A549 (cell line): ENCODE data around the gene TMEM171. TPM values are rescaled to one million over a fixed set of nuclear protein-coding genes. Genes with fewer than 3 reads are reported as not detected.

Experiments used
- ATAC-seq, 2 experiments: fragments of 200-7000 bp in 1 of 2; fragments of >200 bp in 1 of 2; cut with Nextera tagmentation in 1 of 2; cut with Tn5 transposase in 1 of 2; 3 replicates each; pipeline versions ENCODE4 v1.8.0 to v1.9.1; 2018 to 2020; ENCODE audit warnings: mild to moderate bottlenecking in 1 of 2, moderate library complexity in 1 of 2
- CTCF ChIA-PET: fragments of 300-600 bp; sonication (Branson Sonifier 250); formaldehyde crosslinking; extraction: SDS; loops from one replicate; lab custom pipeline; 2021; ENCODE audit warnings: antibody characterized with exemption, inconsistent platforms; lab: Yijun Ruan, JAX
- POLR2A ChIA-PET: fragments of 350-600 bp; formaldehyde crosslinking; extraction: SDS; loops from one replicate; lab custom pipeline; 2021; ENCODE audit warnings: antibody characterized with exemption, inconsistent platforms; lab: Yijun Ruan, JAX
- DNase-seq, 2 experiments: peaks; one replicate each; pipeline versions ENCODE4 v3.0.0 to v3.0.0-alpha.2; 2011 to 2016; ENCODE audit warnings: low read depth in 1 of 2, low spot score in 1 of 2
- FAIRE-seq: peaks from 2 replicates; lab custom pipeline; 2011; peaks lifted over from hg19 to GRCh38; lab: Jason Lieb, UNC
- H3K27ac ChIP-seq, 2 experiments: fragments of >200 bp; sonication (Bioruptor Twin); formaldehyde crosslinking; 3 replicates each; pipeline ENCODE4 v1.5.1; 2016 to 2017
- H3K4me1 ChIP-seq: fragments of >200 bp; sonication (Bioruptor Twin); formaldehyde crosslinking; 3 replicates; pipeline ENCODE4 v1.6.1; 2016
- H3K4me2 ChIP-seq: fragments of >200 bp; sonication (Bioruptor Twin); formaldehyde crosslinking; 3 replicates; pipeline ENCODE4 v1.6.1; 2016
- H3K4me3 ChIP-seq: fragments of >200 bp; sonication (Bioruptor Twin); formaldehyde crosslinking; 3 replicates; pipeline ENCODE4 v1.5.1; 2016
- H3K9me3 ChIP-seq: fragments of >200 bp; sonication (Bioruptor Twin); formaldehyde crosslinking; 3 replicates; pipeline ENCODE4 v1.6.1; 2016
- BHLHE40 ChIP-seq: IDR thresholded peaks from 2 replicates; pipeline ENCODE4 v1.6.1; 2012; ENCODE audit warnings: low read depth, low read length, inconsistent platforms
- CBX8 ChIP-seq: fragments of 200-600 bp; sonication (generic); IDR thresholded peaks from 2 replicates; pipeline ENCODE4 v1.6.1; 2016
- CHD4 ChIP-seq: fragments of 200-600 bp; sonication (generic); IDR thresholded peaks from 2 replicates; pipeline ENCODE4 v1.6.1; 2016; ENCODE audit warnings: antibody characterized with exemption, mild to moderate bottlenecking, borderline replicate concordance
- EHF ChIP-seq: fragments of 250-450 bp; sonication (Bioruptor Pico); IDR thresholded peaks from 2 replicates; pipeline ENCODE4 v1.5.0; 2020; ENCODE audit warnings: mild to moderate bottlenecking
- ESRRA ChIP-seq: fragments of 150-350 bp; IDR thresholded peaks from 2 replicates; pipeline ENCODE4 v1.6.1; 2014; ENCODE audit warnings: mild to moderate bottlenecking, low read length, borderline replicate concordance
- FOSL2 ChIP-seq, 2 experiments: fragments of 450-650 bp in 1 of 2; fragments of >200 bp in 1 of 2; sonication (Bioruptor Twin) in 1 of 2; formaldehyde crosslinking; IDR thresholded peaks; 2 replicates each; pipeline versions ENCODE4 v1.5.0 to v1.6.1; 2016 to 2020; ENCODE audit warnings: mild to moderate bottlenecking in 1 of 2, moderate library complexity in 1 of 2
- FOXS1 ChIP-seq: fragments of 250-450 bp; sonication (Bioruptor Pico); IDR thresholded peaks from 2 replicates; pipeline ENCODE4 v1.5.0; 2020; ENCODE audit warnings: mild to moderate bottlenecking, moderate library complexity
- HDAC2 ChIP-seq: fragments of 200-600 bp; sonication (generic); IDR thresholded peaks from 2 replicates; pipeline ENCODE4 v1.6.1; 2016
- HOXA7 ChIP-seq: fragments of 250-450 bp; sonication (Bioruptor Pico); IDR thresholded peaks from 2 replicates; pipeline ENCODE4 v1.5.0; 2020; ENCODE audit warnings: mild to moderate bottlenecking, moderate library complexity
- HOXB13 ChIP-seq: fragments of 250-450 bp; sonication (Bioruptor Pico); IDR thresholded peaks from 2 replicates; pipeline ENCODE4 v1.5.0; 2020; ENCODE audit warnings: low read depth, mild to moderate bottlenecking, moderate library complexity
- KDM5A ChIP-seq: fragments of 200-600 bp; sonication (generic); IDR thresholded peaks from 2 replicates; pipeline ENCODE4 v1.6.1; 2016; ENCODE audit warnings: antibody characterized with exemption, mild to moderate bottlenecking
- MAFK ChIP-seq: fragments of 450-650 bp; IDR thresholded peaks from 2 replicates; pipeline ENCODE4 v1.6.1; 2014; ENCODE audit not compliant: partially characterized antibody
- MAZ ChIP-seq: fragments of 150-350 bp; IDR thresholded peaks from 2 replicates; pipeline ENCODE4 v1.6.1; 2014; ENCODE audit warnings: antibody characterized with exemption, low read depth, low read length, borderline replicate concordance
- MYC ChIP-seq: IDR thresholded peaks from 2 replicates; pipeline ENCODE4 v1.6.1; 2012; ENCODE audit warnings: mild to moderate bottlenecking, inconsistent platforms, low read length, improper control_type of control experiment, borderline replicate concordance
- NR3C1 ChIP-seq: fragments of >200 bp; sonication (Bioruptor Twin); formaldehyde crosslinking; IDR thresholded peaks from 3 replicates; pipeline ENCODE4 v1.6.1; 2017
- RAD21 ChIP-seq, 2 experiments: fragments of >200 bp in 1 of 2; sonication (Bioruptor Twin) in 1 of 2; formaldehyde crosslinking in 1 of 2; IDR thresholded peaks in 1 of 2; conservative IDR thresholded peaks in 1 of 2; 2 replicates in 1 of 2; 3 replicates in 1 of 2; pipeline ENCODE4 v1.6.1; 2012 to 2018; ENCODE audit warnings: inconsistent platforms in 1 of 2
- SMC3 ChIP-seq: fragments of >200 bp; sonication (Bioruptor Twin); formaldehyde crosslinking; IDR thresholded peaks from 3 replicates; pipeline ENCODE4 v1.6.1; 2018; ENCODE audit warnings: inconsistent platforms
- SREBF2 ChIP-seq: fragments of 450-650 bp; IDR thresholded peaks from 2 replicates; pipeline ENCODE4 v1.6.1; 2014; ENCODE audit warnings: mild to moderate bottlenecking, moderate library complexity
- TP53 ChIP-seq: fragments of 250-450 bp; sonication (Bioruptor Pico); IDR thresholded peaks from 2 replicates; pipeline ENCODE4 v1.5.0; 2021; ENCODE audit warnings: mild to moderate bottlenecking, moderate library complexity
- ZFP36 ChIP-seq: fragments of 450-650 bp; IDR thresholded peaks from 2 replicates; pipeline ENCODE4 v1.6.1; 2014; ENCODE audit warnings: borderline replicate concordance; ENCODE audit not compliant: partially characterized antibody
- ZNF302 ChIP-seq: fragments of 250-450 bp; sonication (Bioruptor Pico); IDR thresholded peaks from 2 replicates; pipeline ENCODE4 v1.9.0; 2021; ENCODE audit warnings: inconsistent platforms, mild to moderate bottlenecking, moderate library complexity
- WGBS: methylation state at CpG from one replicate; pipeline ENCODE4 v1.1.6; 2017; ENCODE audit errors: missing lambda C conversion rate; 5-methylcytosine and 5-hydroxymethylcytosine counted together
- polyA plus RNA-seq, 4 experiments: library from polyadenylated mRNA; depleted of rRNA in 3 of 4; stranded (reverse); fragments of >200 nt; fragmentation: RNase III in 1 of 4; extraction: RNeasy Plus Mini Kit Qiagen cat#74134 plus additional on column Dnase treatment in 1 of 4; gene quantifications; 2 replicates in 3 of 4; 3 replicates in 1 of 4; pipeline ENCODE4 v1.2.3, GENCODE V29; 2011 to 2017
- TF ChIP-seq, protein P1 (sequence below): IDR thresholded peaks from 2 replicates; pipeline ENCODE4 v1.6.1; 2012
- TF ChIP-seq, protein P2 (sequence below): fragments of >200 bp; sonication (Bioruptor Twin); formaldehyde crosslinking; IDR thresholded peaks from 3 replicates; pipeline ENCODE4 v1.5.1; 2016
- TF ChIP-seq, protein P3 (sequence below): IDR thresholded peaks from 2 replicates; pipeline ENCODE4 v1.6.1; 2012

Gene TMEM171
- polyA plus RNA-seq, 2 of the 4 experiments (the other 2 are of a cell fraction), result 1.5 to 6.7 TPM

DNA sequence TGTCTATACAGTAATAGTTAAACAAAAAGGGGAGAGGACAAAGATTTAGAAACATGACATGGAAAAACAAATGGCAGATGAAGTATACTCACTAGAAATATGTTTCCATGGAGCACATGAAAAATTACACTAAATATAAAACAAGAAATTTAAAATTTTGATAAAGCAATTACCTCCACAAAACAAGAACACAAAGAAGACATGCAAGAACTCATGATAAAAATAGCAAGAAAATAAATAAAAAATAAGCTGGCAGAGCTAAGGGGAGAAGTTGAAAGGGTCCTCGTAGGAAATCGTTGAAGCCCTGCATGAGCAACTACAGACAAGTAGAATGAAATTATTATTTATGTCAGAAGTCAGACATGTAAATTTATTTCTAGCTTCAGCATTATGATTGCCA is 22.6 kb upstream of the TMEM171 start:
- Histone ChIP-seq H3K4me2 (no peak overlapping the region), H3K4me1 (peaks cover 15% of the 10 kb centered on the region), H3K4me3 (no peak overlapping the region), H3K27ac (no peak overlapping the region), H3K9me3 (peaks cover 14% of the 10 kb centered on the region)
- FAIRE-seq (no peak), DNase-seq (no peak), ATAC-seq (no peak)
- CTCF ChIA-PET, result interaction anchor here (1.0 to 4.6 kb wide), 4 partner anchors 14 to 353 kb away, joined by 4 to 28 read pairs (median 5); no protein-coding TSS in a partner anchor
- WGBS, result 40% methylated on average over 2 of the region's 2 CpGs
- POLR2A ChIA-PET, result no interaction called here
- no peak for TF ChIP-seq ZNF302 (CRISPR knock-in tag)
- no peak for TF ChIP-seq TP53 (CRISPR knock-in tag)
- TF ChIP-seq FOXS1 (CRISPR knock-in tag), result no peak
- no peak for TF ChIP-seq NR3C1
- TF ChIP-seq HOXA7 (CRISPR knock-in tag), result no peak
- no peak for TF ChIP-seq CBX8
- TF ChIP-seq CHD4, result no peak
- TF ChIP-seq KDM5A, result no peak
- no peak for TF ChIP-seq MAFK
- TF ChIP-seq ESRRA, result no peak
- TF ChIP-seq SMC3, result no peak
- TF ChIP-seq EHF (CRISPR knock-in tag), result no peak
- TF ChIP-seq SREBF2, result no peak
- no peak for TF ChIP-seq MYC

DNA sequence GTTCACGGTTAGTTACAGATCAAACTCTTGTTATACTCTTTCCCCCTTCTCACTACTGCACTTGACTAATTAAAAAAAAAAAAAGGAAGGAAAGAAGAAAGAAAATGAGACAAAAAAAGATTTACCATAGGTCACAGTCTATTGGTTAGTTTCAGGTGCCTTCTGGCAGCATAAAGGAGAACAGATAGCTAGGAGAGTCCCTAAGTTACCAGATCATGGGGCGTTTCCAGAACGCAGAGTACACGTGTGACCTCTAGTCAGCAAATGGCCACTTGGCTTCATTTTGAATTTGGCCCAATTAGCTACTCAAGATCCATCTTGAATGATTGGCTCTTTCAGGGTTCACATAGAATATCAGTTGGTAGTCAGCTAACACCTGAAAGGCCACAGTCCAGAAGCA is 20.3 kb upstream of the TMEM171 start:
- FAIRE-seq (no peak), DNase-seq (no peak), ATAC-seq (no peak)
- Histone ChIP-seq H3K9me3 (peaks cover 14% of the 10 kb centered on the region), H3K27ac (no peak overlapping the region), H3K4me3 (no peak overlapping the region), H3K4me1 (no peaks in the 10 kb centered on the region), H3K4me2 (no peak overlapping the region)
- POLR2A ChIA-PET, result no interaction called here
- 93% methylated on average over 4 of the region's 4 CpGs for WGBS
- TF ChIP-seq, protein P1, sequence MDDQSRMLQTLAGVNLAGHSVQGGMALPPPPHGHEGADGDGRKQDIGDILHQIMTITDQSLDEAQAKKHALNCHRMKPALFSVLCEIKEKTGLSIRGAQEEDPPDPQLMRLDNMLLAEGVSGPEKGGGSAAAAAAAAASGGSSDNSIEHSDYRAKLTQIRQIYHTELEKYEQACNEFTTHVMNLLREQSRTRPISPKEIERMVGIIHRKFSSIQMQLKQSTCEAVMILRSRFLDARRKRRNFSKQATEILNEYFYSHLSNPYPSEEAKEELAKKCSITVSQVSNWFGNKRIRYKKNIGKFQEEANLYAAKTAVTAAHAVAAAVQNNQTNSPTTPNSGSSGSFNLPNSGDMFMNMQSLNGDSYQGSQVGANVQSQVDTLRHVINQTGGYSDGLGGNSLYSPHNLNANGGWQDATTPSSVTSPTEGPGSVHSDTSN, result no peak
- TF ChIP-seq BHLHE40 (no peak), FOSL2 (IDR thresholded peaks at IDR 0.05) (no peak), FOSL2 (CRISPR knock-in tag; IDR thresholded peaks at IDR 0.05) (no peak), HOXB13 (CRISPR knock-in tag) (no peak), MAZ (no peak), NR3C1 (no peak), RAD21 (conservative IDR thresholded peaks at IDR 0.05 in 1 of 2, IDR thresholded peaks at IDR 0.05 in 1 of 2) (no peak), EHF (CRISPR knock-in tag) (no peak), ZFP36 (no peak), FOXS1 (CRISPR knock-in tag) (no peak), ESRRA (no peak), HDAC2 (no peak)
- TF ChIP-seq, protein P2, sequence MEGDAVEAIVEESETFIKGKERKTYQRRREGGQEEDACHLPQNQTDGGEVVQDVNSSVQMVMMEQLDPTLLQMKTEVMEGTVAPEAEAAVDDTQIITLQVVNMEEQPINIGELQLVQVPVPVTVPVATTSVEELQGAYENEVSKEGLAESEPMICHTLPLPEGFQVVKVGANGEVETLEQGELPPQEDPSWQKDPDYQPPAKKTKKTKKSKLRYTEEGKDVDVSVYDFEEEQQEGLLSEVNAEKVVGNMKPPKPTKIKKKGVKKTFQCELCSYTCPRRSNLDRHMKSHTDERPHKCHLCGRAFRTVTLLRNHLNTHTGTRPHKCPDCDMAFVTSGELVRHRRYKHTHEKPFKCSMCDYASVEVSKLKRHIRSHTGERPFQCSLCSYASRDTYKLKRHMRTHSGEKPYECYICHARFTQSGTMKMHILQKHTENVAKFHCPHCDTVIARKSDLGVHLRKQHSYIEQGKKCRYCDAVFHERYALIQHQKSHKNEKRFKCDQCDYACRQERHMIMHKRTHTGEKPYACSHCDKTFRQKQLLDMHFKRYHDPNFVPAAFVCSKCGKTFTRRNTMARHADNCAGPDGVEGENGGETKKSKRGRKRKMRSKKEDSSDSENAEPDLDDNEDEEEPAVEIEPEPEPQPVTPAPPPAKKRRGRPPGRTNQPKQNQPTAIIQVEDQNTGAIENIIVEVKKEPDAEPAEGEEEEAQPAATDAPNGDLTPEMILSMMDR, result no peak
- TF ChIP-seq, protein P3, sequence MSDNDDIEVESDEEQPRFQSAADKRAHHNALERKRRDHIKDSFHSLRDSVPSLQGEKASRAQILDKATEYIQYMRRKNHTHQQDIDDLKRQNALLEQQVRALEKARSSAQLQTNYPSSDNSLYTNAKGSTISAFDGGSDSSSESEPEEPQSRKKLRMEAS, result no peak
- CTCF ChIA-PET, result interaction anchor here (0.6 to 1.5 kb wide), 3 partner anchors 10 to 95 kb away, joined by 3 to 4 read pairs (median 3); no protein-coding TSS in a partner anchor
